SW 1271 (cell line): ENCODE results near the gene GAP43.
"Not testable (repeated sequence)": the region's sequence is repeated elsewhere in the genome, so short reads cannot be mapped to it uniquely, and the experiment has no call there.

Source experiments
- DNase-seq, 2 experiments: peaks; one replicate each; lab custom pipeline; 2025; lab: John Stamatoyannopoulos, UW

The GAP43 gene

DNA sequence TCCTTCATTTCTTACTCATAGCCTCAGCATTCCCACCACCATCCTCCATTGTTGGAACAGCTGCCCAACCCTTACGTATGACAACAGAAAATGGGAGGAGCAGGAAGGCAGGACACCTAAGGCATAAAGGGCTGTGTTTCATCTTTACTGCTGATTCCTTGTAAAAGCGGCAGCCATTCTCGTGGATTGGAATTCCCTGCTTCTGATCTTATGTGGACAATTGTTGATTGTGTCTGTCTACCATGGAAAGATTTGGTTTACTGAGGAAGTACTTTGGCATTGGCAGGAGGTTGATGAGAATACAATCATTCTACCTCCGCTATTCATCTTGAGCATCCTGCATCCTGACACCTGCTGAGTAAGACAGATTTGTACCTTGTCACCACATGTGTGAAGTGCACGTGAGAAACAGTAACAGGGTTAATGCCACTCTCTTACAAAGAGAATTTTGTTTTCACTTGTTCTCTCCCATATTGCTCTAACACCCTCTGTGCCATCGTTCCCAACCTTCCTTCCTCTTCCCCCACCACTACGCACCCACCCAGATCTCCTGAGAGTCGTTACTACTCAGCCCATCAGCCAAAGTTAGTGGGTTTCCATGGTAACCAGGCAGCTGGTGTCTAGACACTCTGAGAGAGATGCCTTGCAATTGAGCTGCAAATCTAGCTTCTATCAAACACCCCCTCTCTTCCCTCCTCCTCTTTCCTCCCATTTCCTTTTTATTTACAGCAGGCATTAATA is 75.7 kb downstream of the GAP43 start:
- no peak for DNase-seq

DNA sequence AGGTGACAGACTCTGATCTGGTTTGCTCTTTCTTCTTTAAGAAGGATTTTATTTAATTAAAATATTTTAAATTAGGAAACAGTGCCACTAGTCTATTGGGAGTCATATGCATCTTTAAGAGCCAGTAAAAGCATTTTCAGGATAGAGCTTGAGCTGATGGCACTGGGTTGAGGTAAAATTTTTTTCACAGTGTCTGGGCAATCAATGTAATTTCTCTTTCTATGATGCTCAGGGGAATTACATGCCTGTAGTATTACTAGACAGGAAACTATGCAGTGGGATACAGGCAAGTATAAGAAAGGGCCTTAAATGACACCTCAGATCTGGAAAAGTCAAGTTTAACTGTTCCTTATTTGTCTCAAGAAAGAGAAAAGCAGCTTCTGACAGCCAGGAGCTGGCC is 76.4 kb downstream of the GAP43 start:
- DNase-seq, result no peak

DNA sequence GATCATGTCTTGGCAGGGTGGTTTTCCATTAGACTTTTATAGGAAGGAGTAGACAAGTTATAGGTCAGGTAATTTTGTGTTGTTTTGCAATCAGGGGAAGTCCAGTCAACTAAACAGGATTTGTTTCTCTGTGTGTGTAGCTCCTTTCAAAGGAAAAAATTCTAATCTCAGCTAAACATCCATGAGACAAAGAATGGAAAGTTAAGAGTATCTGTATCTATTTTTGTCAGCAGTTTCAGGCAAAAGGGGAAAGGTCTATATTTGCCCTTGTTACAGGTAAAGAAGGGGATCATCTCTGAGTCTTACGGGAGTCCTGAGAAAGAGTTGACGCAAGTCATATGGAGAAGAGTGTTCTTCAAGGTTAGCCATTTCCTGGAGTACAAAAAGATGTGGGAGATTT is 79.3 kb downstream of the GAP43 start:
- no peak for DNase-seq

DNA sequence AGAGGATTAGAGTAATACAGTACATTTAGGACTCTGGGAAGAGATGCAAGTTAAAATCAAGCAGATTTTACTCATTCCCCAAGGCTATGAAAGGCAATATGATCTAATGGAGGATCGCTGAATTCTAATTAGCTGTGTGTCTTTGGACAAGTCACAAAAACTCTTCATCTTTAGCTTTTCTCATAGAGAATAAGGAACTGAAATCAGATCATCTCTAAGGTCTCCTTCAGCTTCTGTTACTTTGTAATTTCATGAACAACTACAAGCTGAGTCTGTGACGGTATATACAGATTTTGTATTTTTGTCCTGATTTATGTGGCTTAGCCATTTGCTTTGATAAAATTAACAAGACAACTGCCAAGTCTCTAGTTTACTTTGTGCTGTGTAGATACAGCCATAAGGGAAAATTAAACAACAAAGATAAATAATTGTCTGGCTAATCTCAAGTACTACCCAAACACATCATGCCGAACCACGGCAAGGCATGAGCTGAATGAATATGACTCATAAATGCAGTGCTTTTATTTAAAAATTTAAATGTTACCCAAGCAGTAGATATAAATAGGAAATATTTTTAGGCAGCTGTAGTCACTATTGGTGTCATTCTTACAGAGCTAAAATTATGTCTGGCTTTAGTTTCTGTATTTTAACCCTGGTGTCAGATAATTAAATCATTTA is 81.5 kb downstream of the GAP43 start:
- no peak for DNase-seq

DNA sequence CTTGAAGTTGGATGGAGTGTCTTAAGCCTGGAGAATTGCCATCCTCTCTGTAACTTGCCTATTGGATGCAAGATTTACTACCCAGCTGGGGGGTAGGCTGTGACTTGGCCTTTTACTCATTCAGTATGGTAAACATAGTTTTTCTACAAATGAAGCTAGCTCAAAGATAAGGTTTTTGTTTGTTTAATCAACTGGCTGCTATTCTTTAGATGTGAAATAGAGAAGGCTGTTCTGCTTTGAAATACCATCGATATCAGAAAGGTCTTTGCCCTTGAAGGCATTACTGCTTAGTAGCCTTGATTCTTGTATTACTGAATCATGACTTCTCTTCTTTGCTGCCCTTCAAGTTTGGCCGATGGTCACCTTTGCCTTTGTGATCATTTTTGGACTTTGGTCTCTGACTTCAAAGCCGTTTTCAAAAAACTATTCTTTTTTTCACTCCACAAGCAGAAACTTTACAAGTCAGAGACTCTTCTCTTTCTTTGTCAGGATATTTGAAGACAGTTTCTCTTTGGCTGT is 83.1 kb downstream of the GAP43 start:
- DNase-seq, result no peak

DNA sequence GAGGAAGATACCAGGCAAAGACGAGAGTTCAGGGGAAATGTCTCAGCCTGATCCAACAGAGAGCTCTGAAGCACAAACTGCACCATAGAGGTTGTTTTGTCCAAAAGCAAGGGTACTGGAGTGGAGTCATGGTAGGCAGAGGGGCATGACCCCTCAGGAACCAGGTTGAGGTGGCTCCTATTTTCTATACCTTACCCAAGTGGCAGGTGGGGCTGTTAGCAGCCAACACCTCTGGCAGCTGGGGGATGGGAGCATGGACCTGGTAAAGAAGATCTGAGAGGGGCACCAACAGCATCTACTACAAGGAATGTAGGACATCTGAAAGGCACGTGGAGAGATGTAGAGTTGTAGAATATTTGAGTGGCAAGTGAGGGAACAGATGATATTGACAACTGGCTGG is 85.2 kb downstream of the GAP43 start:
- DNase-seq, result no peak

DNA sequence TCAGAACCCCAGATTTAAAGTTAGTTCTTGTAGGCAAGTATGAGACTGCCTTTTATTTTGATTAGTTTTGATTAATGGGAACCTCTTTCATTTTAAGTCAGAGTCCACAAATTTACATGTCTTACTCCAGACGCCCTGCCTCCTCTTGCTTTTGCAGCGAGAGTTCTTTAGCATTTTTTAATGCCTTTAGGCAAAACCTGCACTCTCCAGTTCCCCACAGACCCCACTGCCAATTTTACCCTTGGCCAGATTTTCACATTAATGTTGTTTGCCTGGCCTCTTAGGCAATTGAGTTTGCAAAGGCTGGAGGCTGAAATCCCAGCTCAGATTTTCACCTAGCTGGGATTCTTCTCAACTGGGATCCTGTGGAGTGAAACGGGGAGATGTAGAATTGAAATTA is 85.8 kb downstream of the GAP43 start:
- DNase-seq, result no peak

DNA sequence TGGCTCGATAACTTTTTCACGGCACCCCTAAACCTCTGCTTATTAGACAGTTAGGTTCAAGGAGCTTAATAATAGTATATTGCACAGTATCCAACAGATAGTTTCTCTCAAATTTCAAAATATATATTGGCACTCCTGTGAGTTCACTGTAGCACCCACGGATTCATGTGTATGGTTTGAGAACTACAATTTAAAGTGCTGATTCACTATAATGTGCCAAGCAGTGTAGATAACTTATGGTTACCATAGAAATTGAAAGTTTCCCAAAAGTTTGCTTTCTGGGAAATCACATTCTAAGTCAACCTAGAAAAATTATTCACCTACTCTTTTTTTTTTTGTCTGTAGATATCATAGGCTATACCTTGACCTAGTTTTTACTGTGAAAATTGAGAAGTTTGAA is 86.6 kb downstream of the GAP43 start:
- DNase-seq, result no peak

DNA sequence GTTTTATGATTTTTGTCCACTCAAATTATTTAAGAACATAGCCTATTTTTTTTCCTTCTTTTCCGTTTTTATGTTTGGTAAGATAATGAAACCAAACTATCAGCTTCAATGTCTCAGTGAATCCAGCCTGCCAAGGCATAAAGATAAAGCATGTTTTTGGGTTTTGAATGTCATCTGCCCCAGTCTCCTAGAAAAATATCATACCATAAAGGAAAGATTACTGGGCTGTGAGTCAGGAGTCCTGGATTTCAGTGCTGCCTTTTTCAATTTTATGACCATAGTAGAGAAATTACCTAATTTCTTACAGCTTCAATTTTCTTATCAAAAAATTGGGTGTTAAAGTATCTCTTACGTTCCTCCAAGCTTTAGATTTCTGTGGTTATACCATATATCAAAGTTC is 87.5 kb downstream of the GAP43 start:
- no peak for DNase-seq

DNA sequence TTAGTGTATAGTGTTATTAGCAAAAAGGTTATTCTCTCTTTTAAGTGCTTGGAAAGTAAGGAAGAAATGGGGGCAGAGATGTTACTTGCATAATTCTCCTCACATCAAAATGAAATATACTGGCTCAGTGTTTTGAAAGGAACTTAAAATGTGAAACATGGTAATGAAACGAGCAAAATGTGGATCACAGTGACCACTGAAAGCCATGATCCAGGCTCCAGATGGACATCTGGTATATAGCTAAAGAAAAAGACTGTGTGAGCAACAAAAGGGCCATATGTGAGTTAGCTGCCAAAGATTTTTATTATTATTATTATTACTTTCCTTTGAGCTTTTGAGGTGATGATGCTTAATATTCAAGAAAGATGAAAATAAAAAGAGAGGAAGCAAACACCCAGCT is 89.6 kb downstream of the GAP43 start:
- DNase-seq, result no peak

DNA sequence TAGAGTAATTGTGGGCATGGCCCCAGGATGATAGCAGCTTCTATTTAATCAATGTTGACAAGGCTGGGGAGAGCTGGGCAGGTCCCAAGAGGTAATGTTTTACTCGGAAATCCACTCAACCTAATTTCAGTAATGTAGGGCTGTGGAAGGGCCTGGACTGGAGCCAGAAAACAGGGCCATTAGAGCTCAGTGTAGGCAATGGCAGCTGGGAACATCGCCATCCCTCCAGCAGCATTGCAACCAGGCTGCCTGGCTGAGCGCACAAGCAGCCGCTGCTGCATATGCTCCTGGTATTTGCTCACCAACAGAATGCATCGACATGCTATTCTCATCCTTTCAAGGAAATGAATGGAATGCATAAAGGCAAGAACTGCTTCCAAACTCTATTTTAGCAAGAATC is 90.0 kb downstream of the GAP43 start:
- DNase-seq, result no peak

DNA sequence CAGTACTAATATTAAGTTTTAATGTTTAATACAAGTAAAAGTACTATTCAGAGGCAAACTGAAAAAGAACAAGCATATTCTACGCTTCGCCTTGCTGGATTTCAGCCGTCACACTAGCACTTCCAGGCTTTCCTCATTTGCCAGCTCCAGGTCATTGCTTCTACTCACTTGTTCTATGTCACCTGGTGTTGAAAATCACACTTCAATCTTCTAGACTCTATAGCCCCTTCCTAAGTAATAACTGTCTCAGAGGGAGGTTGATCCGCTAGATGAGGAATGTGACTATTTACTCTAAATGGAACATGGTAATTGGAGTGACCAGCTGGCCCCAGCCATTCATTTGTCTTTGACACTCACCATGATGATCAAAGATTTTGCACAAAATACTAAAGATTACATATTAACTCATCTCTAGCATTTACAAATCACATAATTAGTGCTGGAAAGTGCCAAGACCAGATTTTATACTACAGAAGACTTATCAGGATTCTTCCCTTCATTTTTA is 92.0 kb downstream of the GAP43 start:
- no peak for DNase-seq

DNA sequence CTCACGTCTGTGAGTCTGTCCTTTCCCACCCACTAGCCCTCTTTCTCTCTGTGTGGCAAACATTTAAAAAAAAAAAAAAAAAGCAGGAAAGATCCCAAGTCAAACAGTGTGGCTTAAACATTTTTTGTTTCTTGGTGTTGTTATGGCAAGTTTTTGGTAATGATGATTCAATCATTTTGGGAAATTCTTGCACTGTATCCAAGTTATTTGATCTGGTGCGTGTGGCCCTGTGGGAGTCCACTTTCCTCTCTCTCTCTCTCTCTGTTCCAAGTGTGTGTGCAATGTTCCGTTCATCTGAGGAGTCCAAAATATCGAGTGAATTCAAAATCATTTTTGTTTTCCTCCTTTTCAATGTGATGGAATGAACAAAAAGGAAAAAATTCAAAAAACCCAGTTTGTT is 97.7 kb downstream of the GAP43 start:
- DNase-seq, result no peak

DNA sequence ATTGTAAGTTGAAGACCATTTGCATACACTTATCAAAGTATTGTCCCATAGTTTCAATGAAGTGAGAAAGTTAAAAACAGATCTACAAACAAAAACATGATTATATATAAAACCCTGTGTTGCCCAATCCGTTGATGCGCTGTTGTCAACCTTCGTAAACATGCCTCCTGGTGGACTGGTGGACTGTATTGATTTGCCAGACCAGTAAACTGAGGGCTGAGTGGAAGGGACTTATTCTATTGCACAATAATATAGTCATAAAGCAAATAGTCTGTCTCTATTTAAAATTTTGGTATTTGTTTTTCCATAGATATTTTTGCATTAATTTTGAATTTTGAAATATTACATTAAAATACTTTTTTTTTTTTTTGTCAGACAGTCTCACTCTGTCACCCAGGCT is 102.5 kb downstream of the GAP43 start:
- no peak for DNase-seq

DNA sequence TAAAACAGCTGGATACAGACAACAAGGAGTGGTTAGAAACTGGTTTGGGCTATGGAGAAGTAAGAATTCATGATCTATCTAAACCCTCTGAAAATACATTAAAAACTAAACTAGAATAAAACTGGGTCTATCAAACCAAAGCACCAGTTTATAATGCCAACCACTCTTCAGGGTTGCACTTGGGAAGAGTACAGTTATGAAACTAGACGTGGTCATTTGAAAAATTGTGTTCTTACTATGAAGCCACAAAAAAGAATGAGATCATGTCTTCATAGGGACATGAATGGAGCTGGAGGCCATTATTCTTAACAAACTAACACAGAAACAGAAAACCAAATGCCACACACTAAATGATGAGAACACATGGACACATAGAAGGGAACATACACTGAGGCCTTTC is 103.8 kb downstream of the GAP43 start:
- no peak for DNase-seq

DNA sequence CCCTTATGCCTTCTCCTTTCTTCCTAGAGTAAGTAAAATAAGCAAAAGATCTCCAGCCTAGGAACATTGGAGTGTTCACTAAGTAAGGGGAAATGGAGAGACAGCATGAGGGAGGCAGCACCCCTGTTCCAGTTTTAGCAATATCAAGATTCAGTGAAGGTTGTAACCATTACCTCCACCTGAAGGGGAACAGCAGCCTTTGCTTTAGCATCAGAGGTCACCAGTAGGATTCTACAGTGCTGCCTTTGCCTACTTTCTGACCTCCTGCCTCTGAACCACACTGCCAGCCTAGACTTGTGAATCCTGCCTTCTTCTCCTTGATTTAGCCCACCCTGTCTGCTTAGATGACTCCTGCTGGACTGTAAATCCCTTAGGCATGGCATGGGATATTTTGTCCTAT is 104.7 kb downstream of the GAP43 start:
- DNase-seq, result no peak

DNA sequence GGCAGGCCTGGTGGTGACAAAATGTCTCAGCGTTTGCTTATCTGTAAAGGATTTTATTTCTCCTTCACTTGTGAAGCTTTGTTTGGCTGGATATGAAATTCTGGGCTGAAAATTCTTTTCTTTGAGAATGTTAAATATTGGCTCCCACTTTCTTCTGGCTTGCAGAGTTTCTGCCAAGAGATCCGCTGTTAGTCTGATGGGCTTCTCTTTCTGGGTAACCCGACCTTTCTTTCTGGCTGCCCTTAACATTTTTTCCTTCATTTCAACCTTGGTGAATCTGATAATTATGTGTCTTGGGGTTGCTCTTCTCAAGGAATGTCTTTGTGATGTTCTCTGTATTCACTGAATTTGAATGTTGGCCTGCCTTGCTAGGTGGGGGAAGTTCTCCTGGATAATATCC is 113.0 kb downstream of the GAP43 start:
- DNase-seq, result not testable (repeated sequence)

DNA sequence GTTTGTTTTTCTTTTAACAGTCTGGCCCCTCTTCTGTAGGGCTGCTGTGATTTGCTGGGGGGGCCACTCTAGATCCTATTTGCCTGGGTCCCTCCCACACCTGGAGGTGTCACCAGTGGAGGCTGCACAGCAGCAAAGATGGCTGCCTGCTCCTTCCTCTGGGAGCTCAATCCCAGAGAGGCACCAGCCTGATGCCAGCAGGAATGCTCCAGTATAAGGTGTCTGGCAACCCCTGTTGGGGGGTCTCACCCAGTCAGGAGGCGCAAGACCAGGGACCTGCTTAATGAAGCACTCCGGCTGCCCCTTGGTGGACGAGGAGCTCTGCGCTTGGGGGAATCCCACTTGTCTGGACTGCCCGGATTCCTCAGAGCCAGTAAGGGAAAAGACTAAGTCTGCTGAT is 118.3 kb downstream of the GAP43 start:
- no peak for DNase-seq

DNA sequence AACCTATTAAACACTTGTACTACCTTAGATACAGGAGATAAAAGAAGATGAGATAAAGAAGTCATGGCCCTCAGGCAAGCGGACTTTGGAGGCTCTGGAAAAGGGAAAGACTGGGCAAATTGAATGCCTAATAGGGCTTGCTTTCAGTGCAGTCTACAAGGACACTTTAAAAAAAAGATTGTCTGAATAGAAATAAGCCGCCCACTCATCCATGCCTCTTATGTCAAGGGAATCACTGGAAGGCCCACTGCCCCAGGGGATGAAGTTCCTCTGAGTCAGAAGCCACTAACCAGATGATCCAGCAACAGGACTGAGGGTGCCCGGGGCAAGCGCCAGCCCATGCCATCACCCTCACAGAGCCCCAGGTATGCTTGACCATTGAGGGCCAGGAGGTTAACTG is 121.2 kb downstream of the GAP43 start:
- DNase-seq, result not testable (repeated sequence)

DNA sequence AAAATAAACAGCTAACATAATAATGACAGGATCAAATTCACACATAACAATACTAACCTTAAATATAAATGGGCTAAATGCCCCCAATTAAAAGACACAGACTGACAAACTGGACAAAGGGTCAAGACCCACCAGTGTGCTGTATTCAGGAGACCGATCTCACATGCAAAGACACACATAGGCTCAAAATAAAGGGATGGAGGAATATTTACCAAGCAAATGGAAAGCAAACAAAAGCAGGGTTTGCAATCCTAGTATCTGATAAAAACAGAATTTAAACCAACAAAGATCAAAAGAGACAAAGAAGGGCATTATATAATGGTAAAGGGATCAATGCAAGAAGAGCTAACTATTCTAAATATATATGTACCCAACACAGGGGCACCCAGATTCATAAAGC is 129.7 kb downstream of the GAP43 start:
- not testable (repeated sequence) for DNase-seq

DNA sequence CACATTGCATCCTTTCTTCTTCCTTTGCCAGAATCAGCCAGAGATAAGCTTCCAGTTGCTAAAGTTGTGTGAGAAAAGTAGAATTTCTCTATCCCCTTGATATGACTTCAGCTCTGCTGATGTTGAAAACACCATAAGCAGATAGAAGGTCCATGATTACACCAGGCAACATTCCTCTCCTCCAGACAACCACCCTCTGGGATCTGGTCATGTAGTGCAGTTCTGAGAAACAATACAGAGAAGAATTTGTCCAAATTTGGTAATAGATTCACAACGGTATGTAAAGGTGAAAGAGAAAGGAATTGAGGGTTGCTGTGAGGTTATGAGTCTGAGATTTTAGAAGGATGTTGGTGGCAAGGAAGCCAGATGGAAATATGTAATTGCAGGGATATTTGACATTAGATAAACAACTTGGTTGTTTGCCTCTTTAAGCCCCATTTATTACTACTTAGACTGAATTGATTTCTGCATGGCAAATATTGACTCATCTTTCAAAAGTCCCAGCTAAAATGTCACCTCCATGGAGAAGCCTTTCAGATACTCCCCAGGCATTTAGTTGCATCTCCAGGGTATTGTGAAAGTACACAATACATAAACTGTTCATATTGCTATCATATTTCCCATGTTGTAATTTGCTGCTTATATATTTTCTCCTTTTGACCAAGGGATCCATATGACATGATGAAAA is 134.9 kb downstream of the GAP43 start:
- DNase-seq, result no peak

DNA sequence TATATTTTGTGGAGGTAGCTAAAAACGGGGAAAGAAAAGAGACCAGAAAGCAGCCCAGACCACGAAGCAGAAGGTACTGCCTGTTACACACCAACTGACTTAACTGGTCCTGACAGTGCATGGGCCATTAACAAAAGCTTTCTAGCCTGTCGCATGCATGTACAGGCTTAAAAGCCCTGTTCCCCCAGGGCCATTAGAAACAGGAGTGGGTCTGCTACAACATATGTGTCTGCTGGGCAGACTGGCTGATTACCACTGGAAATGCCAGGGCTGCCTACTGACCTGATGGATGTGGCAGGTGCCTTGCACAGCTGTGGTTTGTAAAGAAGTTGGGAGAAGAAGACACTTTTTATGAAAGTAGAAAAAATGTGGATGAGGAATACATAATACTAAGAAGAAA is 137.4 kb downstream of the GAP43 start:
- DNase-seq, result no peak

DNA sequence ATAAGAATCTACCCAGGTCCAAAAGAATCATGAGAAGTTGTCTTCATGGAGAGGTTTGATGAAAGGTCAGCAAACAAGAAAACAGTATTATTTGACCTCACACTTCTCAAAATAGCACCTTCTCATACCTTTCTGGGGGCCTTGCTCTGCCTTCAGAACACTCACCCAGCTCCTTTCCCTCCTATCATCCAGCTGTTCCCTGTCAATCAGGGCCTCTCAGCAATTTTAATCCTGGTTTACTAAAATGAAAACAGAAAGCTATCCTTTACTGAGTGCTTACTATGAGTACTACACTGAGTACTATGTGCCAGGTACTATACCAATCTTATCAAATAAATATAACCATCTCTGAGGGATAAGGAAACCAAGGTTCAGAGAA is 138.6 kb downstream of the GAP43 start:
- no peak for DNase-seq
